ENCODE data around the gene VWCE.

Gene VWCE

DNA sequence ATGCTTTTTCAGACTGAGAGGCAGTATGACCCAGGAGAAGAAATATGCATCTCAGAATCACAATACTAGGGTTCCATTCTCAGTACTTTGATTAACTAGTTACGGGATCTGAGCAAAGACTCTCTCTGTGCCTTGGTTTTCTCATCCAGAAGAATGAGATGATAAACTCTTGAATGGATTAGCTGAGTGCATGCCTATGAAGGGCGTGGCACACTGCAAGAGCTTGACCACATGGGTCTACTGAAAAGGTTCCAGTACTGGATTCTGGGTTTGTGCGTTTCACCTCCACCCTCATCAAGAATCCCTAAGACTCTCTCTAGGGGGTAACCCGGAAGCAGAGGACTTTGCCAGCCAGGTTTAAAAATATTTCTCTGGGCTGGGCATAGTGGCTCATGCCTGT is 28.5 kb downstream of the VWCE start:
- TF ChIP-seq, protein P1, sequence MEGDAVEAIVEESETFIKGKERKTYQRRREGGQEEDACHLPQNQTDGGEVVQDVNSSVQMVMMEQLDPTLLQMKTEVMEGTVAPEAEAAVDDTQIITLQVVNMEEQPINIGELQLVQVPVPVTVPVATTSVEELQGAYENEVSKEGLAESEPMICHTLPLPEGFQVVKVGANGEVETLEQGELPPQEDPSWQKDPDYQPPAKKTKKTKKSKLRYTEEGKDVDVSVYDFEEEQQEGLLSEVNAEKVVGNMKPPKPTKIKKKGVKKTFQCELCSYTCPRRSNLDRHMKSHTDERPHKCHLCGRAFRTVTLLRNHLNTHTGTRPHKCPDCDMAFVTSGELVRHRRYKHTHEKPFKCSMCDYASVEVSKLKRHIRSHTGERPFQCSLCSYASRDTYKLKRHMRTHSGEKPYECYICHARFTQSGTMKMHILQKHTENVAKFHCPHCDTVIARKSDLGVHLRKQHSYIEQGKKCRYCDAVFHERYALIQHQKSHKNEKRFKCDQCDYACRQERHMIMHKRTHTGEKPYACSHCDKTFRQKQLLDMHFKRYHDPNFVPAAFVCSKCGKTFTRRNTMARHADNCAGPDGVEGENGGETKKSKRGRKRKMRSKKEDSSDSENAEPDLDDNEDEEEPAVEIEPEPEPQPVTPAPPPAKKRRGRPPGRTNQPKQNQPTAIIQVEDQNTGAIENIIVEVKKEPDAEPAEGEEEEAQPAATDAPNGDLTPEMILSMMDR (IDR thresholded peaks at IDR 0.05; ENCODE audit: low read depth, low read length, missing control alignments): no peak
- no peak overlapping the region for H3K4me3 ChIP-seq (ENCODE audit: low read depth, low read length)
- no peak for DNase-seq (ENCODE audit: low read depth)

DNA sequence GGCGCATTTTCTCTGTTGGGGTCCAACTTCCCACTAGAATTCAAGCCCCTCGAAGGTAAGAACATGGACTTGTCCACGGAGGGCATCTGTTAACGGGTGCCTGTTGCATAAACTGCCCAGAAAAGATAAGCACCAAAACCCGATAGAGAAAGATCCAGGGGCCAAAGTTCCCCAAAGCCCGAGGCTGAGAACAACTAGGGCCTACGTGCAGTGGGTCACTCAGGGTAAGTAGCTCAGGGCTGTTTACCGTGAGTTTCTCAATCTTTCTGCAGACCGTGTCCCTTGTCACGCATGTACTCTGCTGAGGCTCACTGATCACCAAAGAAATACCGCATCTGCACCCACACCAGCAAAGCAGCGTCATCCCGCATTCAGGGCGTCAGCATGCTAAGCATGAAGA is 29.8 kb downstream of the VWCE start:
- TF ChIP-seq, protein P1 (IDR thresholded peaks at IDR 0.05; ENCODE audit: low read depth, low read length, missing control alignments): no peak
- no peak for DNase-seq (ENCODE audit: low read depth)
- no peak overlapping the region for H3K4me3 ChIP-seq (ENCODE audit: low read depth, low read length)

DNA sequence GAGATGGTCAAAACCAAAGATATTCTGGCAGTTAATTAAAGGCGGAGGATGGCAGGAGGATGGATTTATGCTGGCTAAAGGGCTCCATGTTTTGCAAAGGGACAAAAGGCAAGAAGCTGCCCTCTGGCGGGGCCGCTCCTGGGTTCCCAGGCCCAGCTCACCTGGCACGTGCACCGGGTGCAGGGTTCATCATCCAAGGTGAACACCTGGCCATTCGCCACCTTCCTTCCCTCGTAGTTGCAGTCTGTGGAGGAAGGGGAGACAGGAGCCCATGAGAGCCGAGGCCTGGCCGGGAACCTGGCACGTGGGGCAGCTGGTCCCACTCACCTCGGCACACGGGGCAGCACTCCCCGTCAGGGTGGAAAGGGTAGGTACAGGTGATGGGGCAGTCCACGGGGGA is 30.3 kb downstream of the VWCE start:
- H3K4me3 ChIP-seq (ENCODE audit: low read depth, low read length): no peak overlapping the region
- no peak for DNase-seq (ENCODE audit: low read depth)
- TF ChIP-seq, protein P1 (IDR thresholded peaks at IDR 0.05; ENCODE audit: low read depth, low read length, missing control alignments): no peak

DNA sequence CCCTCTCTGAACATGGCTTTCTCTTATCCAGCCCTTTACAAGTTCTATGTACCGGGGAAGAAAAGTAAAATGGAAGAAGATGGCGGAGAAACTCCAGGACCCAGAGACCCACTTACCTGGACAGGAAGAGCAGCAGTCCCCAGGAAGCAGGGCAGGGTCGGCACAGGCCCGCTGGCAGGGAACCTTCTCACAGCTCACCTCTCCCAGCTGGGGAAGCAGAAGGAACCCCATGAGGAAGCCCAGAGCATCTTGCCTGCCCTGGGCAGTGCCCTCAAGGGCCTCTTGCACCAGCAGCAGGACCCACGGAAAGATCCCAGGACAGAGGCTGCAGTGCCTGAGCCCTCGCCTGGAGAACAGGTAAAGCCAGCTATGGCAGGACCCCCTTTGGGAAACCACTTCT is 30.7 kb downstream of the VWCE start:
- no peak for DNase-seq (ENCODE audit: low read depth)
- TF ChIP-seq, protein P1 (IDR thresholded peaks at IDR 0.05; ENCODE audit: low read depth, low read length, missing control alignments): no peak
- H3K4me3 ChIP-seq (ENCODE audit: low read depth, low read length): no peak overlapping the region

DNA sequence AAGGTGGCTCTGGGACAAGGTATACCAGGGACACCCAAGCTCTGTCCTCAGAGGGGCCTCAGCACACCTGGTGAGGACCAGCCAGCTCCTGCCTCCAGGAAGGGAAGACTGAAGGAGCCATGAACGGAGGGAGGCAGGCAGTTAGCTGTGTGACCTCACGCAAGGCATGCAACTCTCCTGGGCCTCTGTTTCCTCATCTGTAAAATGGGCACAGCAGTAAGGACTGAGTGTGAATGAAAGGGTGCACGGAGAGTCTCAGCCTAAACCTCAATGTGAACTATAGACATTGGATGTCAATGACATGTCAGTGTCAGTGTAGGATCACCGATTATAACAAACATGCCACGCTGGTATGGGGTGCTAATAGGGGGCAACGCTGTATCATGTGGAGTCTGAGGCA is 35.8 kb downstream of the VWCE start:
- H3K4me3 ChIP-seq (ENCODE audit: low read depth, low read length): no peak overlapping the region
- DNase-seq (ENCODE audit: low read depth): no peak
- TF ChIP-seq, protein P1 (IDR thresholded peaks at IDR 0.05; ENCODE audit: low read depth, low read length, missing control alignments): no peak

DNA sequence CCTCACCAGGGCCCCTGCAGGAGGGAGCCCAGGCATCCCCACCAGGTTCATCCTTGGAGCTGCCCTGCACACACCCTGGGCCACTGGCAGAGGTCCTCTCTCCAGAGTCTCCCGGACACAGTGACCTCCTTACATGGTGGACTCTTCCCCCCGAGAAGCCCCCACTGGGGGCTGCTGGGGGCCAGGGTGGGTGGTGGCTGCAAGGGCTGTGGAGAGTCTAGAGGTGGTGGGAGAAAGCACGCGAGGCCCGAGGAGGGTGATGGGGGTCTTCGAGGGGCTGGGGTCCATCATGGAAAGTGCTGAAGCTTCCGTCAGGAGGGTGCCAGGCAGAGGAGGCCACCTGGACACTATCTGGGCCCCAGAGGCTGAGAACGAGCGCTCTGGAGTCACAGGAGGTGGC is 36.6 kb downstream of the VWCE start:
- TF ChIP-seq, protein P1 (IDR thresholded peaks at IDR 0.05; ENCODE audit: low read depth, low read length, missing control alignments): no peak
- no peak for DNase-seq (ENCODE audit: low read depth)

DNA sequence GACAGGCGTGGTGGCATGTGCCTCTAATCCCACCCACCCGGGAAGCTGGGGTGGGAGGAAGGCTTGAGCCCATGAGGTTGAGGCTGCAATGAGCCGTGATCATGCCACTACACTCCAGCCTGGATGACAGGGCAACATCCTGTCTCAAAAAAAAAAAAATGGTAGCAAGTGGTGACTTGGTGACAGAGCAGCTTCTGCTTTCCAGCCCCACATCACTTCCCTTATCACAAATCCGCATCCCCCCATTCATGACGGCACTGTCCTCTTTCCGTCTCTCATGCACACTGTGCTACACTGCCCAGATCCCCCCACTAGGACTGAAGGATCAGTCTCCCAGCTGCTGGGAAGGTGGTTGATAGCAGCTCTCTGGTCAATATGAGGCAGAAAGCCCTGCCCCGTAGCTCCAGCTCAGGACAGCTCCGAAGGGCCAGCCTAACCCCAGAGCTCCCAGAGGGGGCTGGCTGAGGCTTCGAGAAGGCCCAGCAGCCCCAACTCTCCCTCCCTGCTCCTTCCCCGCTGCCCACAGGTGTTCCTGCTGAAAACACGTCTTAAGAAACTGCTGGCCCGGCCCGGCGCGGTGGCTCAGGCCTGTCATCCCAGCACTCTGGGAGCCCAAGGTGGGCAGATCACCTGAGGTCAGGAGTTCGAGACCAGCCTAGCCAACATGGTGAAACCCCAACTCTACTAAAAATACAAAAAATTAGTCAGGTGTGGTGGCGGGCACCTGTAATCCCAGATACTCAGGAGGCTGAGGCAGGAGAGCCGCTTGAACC is 38.2 kb downstream of the VWCE start:
- DNase-seq (ENCODE audit: low read depth): no peak

More for the DNA sequence above, 36.6 kb downstream of the VWCE start:
- H3K4me3 ChIP-seq (ENCODE audit: low read depth, low read length): no peak overlapping the region

More for the DNA sequence above, 38.2 kb downstream of the VWCE start:
- no peak overlapping the region for H3K4me3 ChIP-seq (ENCODE audit: low read depth, low read length)
- TF ChIP-seq, protein P1 (IDR thresholded peaks at IDR 0.05; ENCODE audit: low read depth, low read length, missing control alignments): no peak

Data from GM12864 (cell line).